ENCODE data around the gene NPC1L1. TPM values are rescaled to one million over a fixed set of nuclear protein-coding genes. Genes with fewer than 3 reads are reported as not detected.
A peak's percentile ranks its signal among the peaks of the same experiment; 100 is the strongest.

NPC1L1 gene
- total RNA-seq, 1 donor = not detected

DNA sequence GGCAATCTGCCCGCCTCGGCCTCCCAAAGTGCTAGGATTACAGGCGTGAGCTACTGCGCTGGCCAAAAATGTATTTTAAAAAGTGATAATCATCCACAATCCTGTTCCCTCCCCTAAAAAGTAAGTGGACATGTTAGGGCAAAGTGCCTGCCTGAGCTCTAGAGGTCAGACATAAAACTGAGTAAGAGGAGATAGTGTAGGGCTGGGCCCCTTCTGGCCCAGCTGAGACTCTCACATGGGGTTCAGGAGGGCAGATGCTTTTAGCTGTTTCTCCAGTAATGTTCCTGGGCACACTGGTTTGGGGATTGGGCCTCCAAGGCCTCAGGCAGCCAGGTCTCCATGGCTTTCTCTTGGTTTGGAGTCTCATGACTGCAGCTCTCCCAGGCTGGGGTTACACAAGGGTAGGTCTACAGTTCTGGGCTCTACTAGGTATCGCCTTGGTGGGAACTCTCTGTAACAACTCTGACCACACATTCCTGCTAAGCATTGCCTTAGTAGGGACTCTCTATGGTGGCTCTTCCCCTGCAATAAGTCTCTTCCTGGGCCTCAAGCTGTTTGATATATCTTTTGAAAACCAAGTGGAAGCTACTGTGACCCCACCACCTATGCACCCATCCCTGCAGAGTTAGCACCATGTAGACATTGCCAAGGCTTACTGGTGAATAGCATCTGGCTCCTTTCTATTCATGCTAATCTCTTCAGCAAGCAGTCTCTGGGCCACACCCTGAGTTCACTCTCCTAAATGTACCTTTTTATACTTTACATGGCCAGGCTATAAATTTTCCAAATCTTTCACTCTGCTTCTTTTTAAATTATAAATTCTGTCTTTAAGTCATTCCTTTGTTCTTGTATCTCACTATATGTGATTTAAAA is 43.7 kb downstream of the NPC1L1 start:
- Histone ChIP-seq H3K36me3 (ENCODE audit: insufficient read depth, low read length) (no peaks in the 10 kb centered on the region), H3K27ac (ENCODE audit: low read depth, low read length) (no peak overlapping the region), H3K4me2 (ENCODE audit: insufficient read depth, low read length) (no peak overlapping the region), H3K27me3 (ENCODE audit: insufficient read depth, low read length) (peaks cover 7% of the 10 kb centered on the region), H4K20me1 (ENCODE audit: insufficient read depth, low read length) (no peaks in the 10 kb centered on the region), H2AFZ (ENCODE audit: low read length) (no peak overlapping the region), H3K4me3 (ENCODE audit: insufficient read depth, low read length) (no peak overlapping the region), H3K9me3 (ENCODE audit: low read depth, low read length) (no peaks in the 10 kb centered on the region), H3K79me2 (ENCODE audit: insufficient read depth, low read length) (no peaks in the 10 kb centered on the region), H3K4me1 (ENCODE audit: insufficient read depth, low read length) (no peaks in the 10 kb centered on the region)
- TF ChIP-seq, protein P1, sequence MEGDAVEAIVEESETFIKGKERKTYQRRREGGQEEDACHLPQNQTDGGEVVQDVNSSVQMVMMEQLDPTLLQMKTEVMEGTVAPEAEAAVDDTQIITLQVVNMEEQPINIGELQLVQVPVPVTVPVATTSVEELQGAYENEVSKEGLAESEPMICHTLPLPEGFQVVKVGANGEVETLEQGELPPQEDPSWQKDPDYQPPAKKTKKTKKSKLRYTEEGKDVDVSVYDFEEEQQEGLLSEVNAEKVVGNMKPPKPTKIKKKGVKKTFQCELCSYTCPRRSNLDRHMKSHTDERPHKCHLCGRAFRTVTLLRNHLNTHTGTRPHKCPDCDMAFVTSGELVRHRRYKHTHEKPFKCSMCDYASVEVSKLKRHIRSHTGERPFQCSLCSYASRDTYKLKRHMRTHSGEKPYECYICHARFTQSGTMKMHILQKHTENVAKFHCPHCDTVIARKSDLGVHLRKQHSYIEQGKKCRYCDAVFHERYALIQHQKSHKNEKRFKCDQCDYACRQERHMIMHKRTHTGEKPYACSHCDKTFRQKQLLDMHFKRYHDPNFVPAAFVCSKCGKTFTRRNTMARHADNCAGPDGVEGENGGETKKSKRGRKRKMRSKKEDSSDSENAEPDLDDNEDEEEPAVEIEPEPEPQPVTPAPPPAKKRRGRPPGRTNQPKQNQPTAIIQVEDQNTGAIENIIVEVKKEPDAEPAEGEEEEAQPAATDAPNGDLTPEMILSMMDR (IDR thresholded peaks at IDR 0.05; ENCODE audit: extremely low read depth, low read depth, low read length) = no peak
- no peak for DNase-seq (ENCODE audit: insufficient read length, low spot score, missing footprints)

DNA sequence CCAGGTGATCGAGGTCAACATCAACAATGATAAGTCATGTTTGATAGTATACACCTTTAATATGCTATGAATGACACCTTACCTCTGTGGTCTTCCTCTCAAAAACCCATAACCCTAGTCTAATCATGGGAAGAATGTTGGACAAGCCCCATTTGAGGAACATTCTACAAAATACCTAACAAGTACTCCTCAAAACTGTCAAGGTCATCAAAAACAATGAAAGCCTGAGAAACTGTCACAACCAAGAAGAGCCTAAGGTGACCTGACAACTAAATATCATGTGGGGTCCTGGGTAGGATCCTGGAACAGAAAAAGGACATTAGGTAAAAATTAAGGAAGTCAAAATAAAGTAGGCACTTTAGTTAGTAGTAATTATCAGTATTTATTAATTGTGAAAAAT is 44.7 kb downstream of the NPC1L1 start:
- H3K27ac ChIP-seq (ENCODE audit: low read depth, low read length) = no peak overlapping the region
- no peak overlapping the region for H2AFZ ChIP-seq (ENCODE audit: low read length)
- no peaks in the 10 kb centered on the region for H3K79me2 ChIP-seq (ENCODE audit: insufficient read depth, low read length)
- no peak for DNase-seq (ENCODE audit: insufficient read length, low spot score, missing footprints)
- H3K4me3 ChIP-seq (ENCODE audit: insufficient read depth, low read length) = no peak overlapping the region
- no peaks in the 10 kb centered on the region for H4K20me1 ChIP-seq (ENCODE audit: insufficient read depth, low read length)
- H3K36me3 ChIP-seq (ENCODE audit: insufficient read depth, low read length) = no peaks in the 10 kb centered on the region
- no peaks in the 10 kb centered on the region for H3K9me3 ChIP-seq (ENCODE audit: low read depth, low read length)
- no peak overlapping the region for H3K4me2 ChIP-seq (ENCODE audit: insufficient read depth, low read length)
- TF ChIP-seq, protein P1 (IDR thresholded peaks at IDR 0.05; ENCODE audit: extremely low read depth, low read depth, low read length) = no peak
- no peaks in the 10 kb centered on the region for H3K4me1 ChIP-seq (ENCODE audit: insufficient read depth, low read length)
- peaks cover 7% of the 10 kb centered on the region for H3K27me3 ChIP-seq (ENCODE audit: insufficient read depth, low read length)

DNA sequence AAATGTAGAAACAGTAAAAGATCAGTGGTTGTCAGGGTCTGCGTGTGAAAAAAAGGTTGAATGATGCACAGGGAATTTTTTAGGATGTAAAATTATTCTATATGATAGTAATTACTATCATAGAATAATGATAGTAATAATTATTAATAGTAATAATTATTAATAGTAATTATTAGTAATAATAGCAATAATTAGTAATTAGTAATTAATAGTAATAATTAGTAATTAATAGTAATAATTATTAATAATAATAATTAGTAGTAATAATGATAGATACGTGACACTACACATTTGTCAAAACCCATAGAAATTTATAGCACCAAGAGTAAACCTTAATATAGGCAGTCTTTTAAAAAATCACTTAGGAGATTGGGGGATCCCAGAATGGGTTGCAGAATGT is 46.2 kb downstream of the NPC1L1 start:
- no peaks in the 10 kb centered on the region for H4K20me1 ChIP-seq (ENCODE audit: insufficient read depth, low read length)

DNA sequence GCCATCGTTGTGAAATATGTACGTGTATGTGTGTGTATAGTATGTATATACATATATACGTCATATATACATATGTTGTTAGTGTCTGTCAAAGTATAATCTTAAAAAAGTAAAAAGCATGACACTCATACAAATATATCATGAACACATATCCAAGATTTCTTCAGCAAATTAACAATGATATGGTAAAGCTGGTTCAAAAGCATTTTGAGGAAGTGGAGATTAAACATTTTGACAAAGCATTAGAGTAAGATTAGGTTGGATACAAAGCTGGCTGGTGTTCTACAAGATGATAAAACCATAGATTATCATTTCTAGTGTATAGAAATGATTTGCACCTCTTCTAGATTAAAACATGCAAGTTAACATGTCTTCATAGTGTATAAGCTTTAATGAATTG is 49.9 kb downstream of the NPC1L1 start:
- Histone ChIP-seq H3K27me3 (ENCODE audit: insufficient read depth, low read length) (peaks cover 7% of the 10 kb centered on the region), H3K79me2 (ENCODE audit: insufficient read depth, low read length) (peaks cover 42% of the 10 kb centered on the region), H3K4me1 (ENCODE audit: insufficient read depth, low read length) (peaks cover 11% of the 10 kb centered on the region), H3K4me3 (ENCODE audit: insufficient read depth, low read length) (peak overlapping the region; percentile 87), H3K36me3 (ENCODE audit: insufficient read depth, low read length) (no peaks in the 10 kb centered on the region), H2AFZ (ENCODE audit: low read length) (peak overlapping the region; percentile 92), H4K20me1 (ENCODE audit: insufficient read depth, low read length) (peaks cover 5% of the 10 kb centered on the region), H3K27ac (ENCODE audit: low read depth, low read length) (peak overlapping the region; percentile 95), H3K4me2 (ENCODE audit: insufficient read depth, low read length) (peak overlapping the region; percentile 98), H3K9me3 (ENCODE audit: low read depth, low read length) (no peaks in the 10 kb centered on the region)
- peak; percentile 2 for DNase-seq (ENCODE audit: insufficient read length, low spot score, missing footprints)
- TF ChIP-seq, protein P1 (IDR thresholded peaks at IDR 0.05; ENCODE audit: extremely low read depth, low read depth, low read length) = no peak

More for the DNA sequence above, 46.2 kb downstream of the NPC1L1 start:
- Histone ChIP-seq H2AFZ (ENCODE audit: low read length) (no peak overlapping the region), H3K27ac (ENCODE audit: low read depth, low read length) (no peak overlapping the region), H3K4me1 (ENCODE audit: insufficient read depth, low read length) (no peaks in the 10 kb centered on the region), H3K36me3 (ENCODE audit: insufficient read depth, low read length) (no peaks in the 10 kb centered on the region), H3K9me3 (ENCODE audit: low read depth, low read length) (no peaks in the 10 kb centered on the region), H3K27me3 (ENCODE audit: insufficient read depth, low read length) (peaks cover 7% of the 10 kb centered on the region), H3K4me3 (ENCODE audit: insufficient read depth, low read length) (no peak overlapping the region), H3K79me2 (ENCODE audit: insufficient read depth, low read length) (peaks cover 5% of the 10 kb centered on the region), H3K4me2 (ENCODE audit: insufficient read depth, low read length) (no peak overlapping the region)
- no peak for DNase-seq (ENCODE audit: insufficient read length, low spot score, missing footprints)
- TF ChIP-seq, protein P1 (IDR thresholded peaks at IDR 0.05; ENCODE audit: extremely low read depth, low read depth, low read length) = no peak

Data from osteoblast (primary cell).